Common myeloid progenitor, CD34-positive (primary cell): ENCODE results near the gene NUDT13.

Source experiments
- CTCF ChIA-PET: fragments of 350-600 bp; sonication (Branson Sonifier 250); formaldehyde crosslinking; loops from one replicate; lab custom pipeline; 2021; ENCODE audit warnings: antibody characterized with exemption; lab: Charles Lee
- POLR2A ChIA-PET: fragments of 350-600 bp; sonication (Branson Sonifier 250); formaldehyde crosslinking; loops from one replicate; lab custom pipeline; 2021; ENCODE audit warnings: antibody characterized with exemption; lab: Charles Lee
- DNase-seq, 3 donors: peaks; one replicate each; pipeline versions ENCODE4 v3.0.0 to v3.0.0-alpha.2; 2013
- H3K27ac ChIP-seq, 2 experiments: 1 replicate in 1 of 2; 2 replicates in 1 of 2; pipeline ENCODE4 v1.7.0; 2013; ENCODE audit warnings: inconsistent platforms in 2 of 2, low read length in 2 of 2, mild to moderate bottlenecking in 2 of 2, low read depth in 1 of 2, moderate library complexity in 1 of 2; ENCODE audit not compliant: severe bottlenecking in 2 of 2, insufficient read depth in 1 of 2, poor library complexity in 1 of 2
- H3K27me3 ChIP-seq, 5 experiments: replicated peaks in 2 of 5; 1 replicate in 3 of 5; 2 replicates in 2 of 5; pipeline versions ENCODE4 v1.6.1 to v1.7.0; 2013; ENCODE audit warnings: low read length in 4 of 5, mild to moderate bottlenecking in 2 of 5, moderate library complexity in 2 of 5, inconsistent platforms in 1 of 5; ENCODE audit not compliant: insufficient read depth in 5 of 5, control insufficient read depth in 4 of 5
- H3K36me3 ChIP-seq, 4 experiments: 1 replicate in 2 of 4; 2 replicates in 2 of 4; pipeline versions ENCODE4 v1.6.1 to v1.7.0; 2013; ENCODE audit warnings: low read length in 3 of 4, control low read depth in 1 of 4, mild to moderate bottlenecking in 1 of 4; ENCODE audit not compliant: control insufficient read depth in 4 of 4, insufficient read depth in 4 of 4
- H3K4me1 ChIP-seq, 4 experiments: 1 replicate in 3 of 4; 2 replicates in 1 of 4; pipeline versions ENCODE4 v1.6.1 to v1.7.1; 2013; ENCODE audit warnings: low read length in 3 of 4, mild to moderate bottlenecking in 3 of 4, control low read depth in 1 of 4, inconsistent platforms in 1 of 4, moderate library complexity in 1 of 4; ENCODE audit not compliant: control insufficient read depth in 4 of 4, insufficient read depth in 4 of 4; ENCODE audit errors: control extremely low read depth in 1 of 4
- H3K4me3 ChIP-seq, 7 experiments: 1 replicate in 4 of 7; 2 replicates in 3 of 7; pipeline versions ENCODE4 v1.5.1 to v1.7.0; 2013; ENCODE audit warnings: mild to moderate bottlenecking in 7 of 7, low read length in 6 of 7, moderate library complexity in 6 of 7, inconsistent platforms in 2 of 7, low read depth in 2 of 7, control low read depth in 1 of 7; ENCODE audit not compliant: insufficient read depth in 4 of 7, control insufficient read depth in 1 of 7; ENCODE audit errors: extremely low read depth in 1 of 7
- H3K9me3 ChIP-seq, 5 experiments: 1 replicate in 4 of 5; 2 replicates in 1 of 5; pipeline versions ENCODE4 v1.6.1 to v1.7.1; 2013; ENCODE audit warnings: low read length in 4 of 5, mild to moderate bottlenecking in 2 of 5, inconsistent platforms in 1 of 5, low read depth in 1 of 5, moderate library complexity in 1 of 5; ENCODE audit not compliant: control insufficient read depth in 4 of 5, insufficient read depth in 2 of 5; ENCODE audit errors: control extremely low read depth in 1 of 5
- WGBS: methylation state at CpG from one replicate; pipeline ENCODE4 v1.1.5; 2013; ENCODE audit not compliant: insufficient coverage; 5-methylcytosine and 5-hydroxymethylcytosine counted together

Gene NUDT13

DNA sequence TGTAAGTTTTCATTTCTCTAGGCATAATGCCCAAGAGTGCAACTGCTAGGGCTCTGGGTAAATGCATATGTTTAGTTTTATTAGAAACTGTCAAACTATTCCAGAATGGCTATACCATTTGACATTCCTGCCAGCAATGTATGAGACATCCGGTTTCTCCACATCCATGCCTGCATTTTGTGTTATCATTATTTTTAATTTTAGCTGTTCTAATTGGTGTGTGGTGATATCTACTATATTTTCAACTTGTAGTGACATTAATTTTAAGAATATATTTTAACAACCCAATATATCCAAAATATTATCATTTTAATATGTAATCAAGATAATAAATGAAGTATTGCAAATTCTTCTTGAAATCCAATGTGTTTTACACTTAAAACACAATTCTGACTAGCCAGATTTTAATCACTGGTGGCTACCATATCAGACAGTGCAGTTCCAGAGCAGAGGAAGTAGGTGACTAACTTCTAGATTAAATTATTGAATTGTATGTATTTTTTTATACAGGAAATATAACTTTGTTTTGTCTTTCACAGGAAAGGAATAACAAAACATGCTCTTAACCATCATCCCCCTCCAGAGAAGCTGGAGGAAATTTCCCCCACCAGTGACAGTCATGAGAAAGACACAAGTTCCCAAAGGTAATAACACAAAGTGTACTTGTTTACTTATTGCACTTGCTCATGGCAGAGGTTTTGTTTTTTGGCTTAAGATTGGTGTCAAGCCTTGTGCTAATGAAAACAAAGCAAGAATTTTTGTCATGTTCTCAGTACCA is 64.1 kb downstream of the NUDT13 start:
- no peaks in the 10 kb centered on the region for H3K27me3 ChIP-seq

More for the DNA sequence above, 64.1 kb downstream of the NUDT13 start:
- no peak overlapping the region for H3K27ac ChIP-seq
- ChIA-PET POLR2A (no interaction called here), CTCF (no interaction called here)
- no peaks in the 10 kb centered on the region for H3K4me1 ChIP-seq
- DNase-seq: no peak
- peaks cover 3 to 17% (median 6%) of the 10 kb centered on the region in 4 experiments for H3K36me3 ChIP-seq
- no CpG with 5 or more reads among the region's 1 CpG for WGBS
- H3K4me3 ChIP-seq: no peak overlapping the region
- no peaks in the 10 kb centered on the region for H3K9me3 ChIP-seq
